HepG2 (cell line): ENCODE results near the gene NOL4L. TPM values are rescaled to one million over a fixed set of nuclear protein-coding genes. Genes with fewer than 3 reads are reported as not detected.

Source experiments
- ATF7-NPFF ChIP-seq: sonication (generic); formaldehyde crosslinking; IDR thresholded peaks from 2 replicates; pipeline ENCODE4 v1.8.1; 2023; ENCODE audit warnings: mild to moderate bottlenecking, low read depth, missing genetic modification reagents, moderate library complexity
- GATAD2A ChIP-seq: IDR thresholded peaks from 2 replicates; pipeline ENCODE4 v1.6.1; 2016
- MAFK ChIP-seq, 2 experiments: IDR thresholded peaks in 1 of 2; conservative IDR thresholded peaks in 1 of 2; 2 replicates each; pipeline ENCODE4 v1.6.1; 2011; ENCODE audit warnings: improper control_type of control experiment in 2 of 2, low read length in 2 of 2
- MYC ChIP-seq: sonication (generic); formaldehyde crosslinking; IDR thresholded peaks from 2 replicates; pipeline ENCODE4 v1.9.0; 2021; ENCODE audit warnings: missing genetic modification reagents, borderline replicate concordance
- NKX3-1 ChIP-seq: sonication (generic); formaldehyde crosslinking; IDR thresholded peaks from 2 replicates; pipeline ENCODE4 v1.5.0; 2020; ENCODE audit warnings: missing genetic modification reagents
- POGZ ChIP-seq: sonication (generic); formaldehyde crosslinking; IDR thresholded peaks from 2 replicates; pipeline ENCODE4 v1.4.0; 2020; ENCODE audit warnings: mild to moderate bottlenecking, missing genetic modification reagents
- POLR2G ChIP-seq: fragments of 200-400 bp; formaldehyde crosslinking; IDR thresholded peaks from 2 replicates; pipeline ENCODE4 v1.6.1; 2018; ENCODE audit warnings: mild to moderate bottlenecking, low read depth, low read length, moderate library complexity
- ZNF17 ChIP-seq: sonication (generic); formaldehyde crosslinking; IDR thresholded peaks from 2 replicates; pipeline ENCODE4 v1.5.0; 2020; ENCODE audit warnings: mild to moderate bottlenecking, missing genetic modification reagents
- ZNF296 ChIP-seq: sonication (generic); formaldehyde crosslinking; conservative IDR thresholded peaks from 2 replicates; pipeline ENCODE4 v1.5.0; 2020; ENCODE audit warnings: mild to moderate bottlenecking, missing genetic modification reagents
- ZNF318 ChIP-seq: sonication (generic); formaldehyde crosslinking; IDR thresholded peaks from 2 replicates; pipeline ENCODE4 v1.4.0; 2020; ENCODE audit warnings: mild to moderate bottlenecking, missing genetic modification reagents
- ZNF709 ChIP-seq: sonication (generic); formaldehyde crosslinking; IDR thresholded peaks from 2 replicates; pipeline ENCODE4 v1.5.0; 2020; ENCODE audit warnings: mild to moderate bottlenecking, missing genetic modification reagents
- ZNF740 ChIP-seq: sonication (generic); formaldehyde crosslinking; IDR thresholded peaks from 2 replicates; pipeline ENCODE4 v1.4.0; 2020; ENCODE audit warnings: missing genetic modification reagents
- ZNF784 ChIP-seq: sonication (generic); formaldehyde crosslinking; IDR thresholded peaks from 2 replicates; pipeline ENCODE4 v1.5.1; 2020; ENCODE audit warnings: missing genetic modification reagents, mild to moderate bottlenecking, borderline replicate concordance
- ZNF891 ChIP-seq: sonication (generic); formaldehyde crosslinking; IDR thresholded peaks from 2 replicates; pipeline ENCODE4 v1.5.0; 2020; ENCODE audit warnings: mild to moderate bottlenecking, missing genetic modification reagents
- ZUFSP ChIP-seq: sonication (generic); formaldehyde crosslinking; IDR thresholded peaks from 2 replicates; pipeline ENCODE4 v1.9.0; 2021; ENCODE audit warnings: missing genetic modification reagents, mild to moderate bottlenecking, borderline replicate concordance
- polyA plus RNA-seq, 8 experiments: library from polyadenylated mRNA; depleted of rRNA in 3 of 8; stranded (reverse) in 7 of 8; unstranded in 1 of 8; fragments of >200 nt; fragmentation: Illumina TruSeq in 4 of 8; extraction: Trizol in 4 of 8; gene quantifications; 2 replicates each; pipeline versions ENCODE4 v1.2.1 to v1.2.3, GENCODE V29; 2011 to 2016; ENCODE audit warnings: low read depth in 4 of 8, missing spikeins in 1 of 8, mixed read lengths in 1 of 8; ENCODE audit not compliant: insufficient read depth in 1 of 8
- total RNA-seq, 5 experiments: library from RNA; depleted of rRNA; stranded (reverse); fragments of >200 nt; fragmentation: Illumina TruSeq; extraction: Trizol; gene quantifications; 2 replicates each; pipeline ENCODE4 v1.2.3, GENCODE V29; 2016; ENCODE audit warnings: low read depth in 1 of 5
- TF ChIP-seq, protein P1 (sequence below): sonication (generic); formaldehyde crosslinking; IDR thresholded peaks from 2 replicates; pipeline ENCODE4 v1.8.1; 2022; ENCODE audit warnings: mild to moderate bottlenecking, missing genetic modification reagents

Gene NOL4L
- total and polyA plus RNA-seq, 2 of the 13 experiments (the other 11 are each of a cell fraction or from before 2014, with no cell fraction given): 16.6 to 35.4 TPM

GRCh38 chr20:32483351-32484224, 101.5 kb downstream of the NOL4L start (continued):
- no peak for TF ChIP-seq ZUFSP (CRISPR knock-in tag)
- 0 out of 2 replicates have a peak, but pooled peaks have one; percentile 38 for TF ChIP-seq ZNF318 (CRISPR knock-in tag)
- TF ChIP-seq ZNF709 (CRISPR knock-in tag): peak; percentile 84; the same call in 1 of the 2 replicates
- no peak for TF ChIP-seq MAFK (conservative IDR thresholded peaks at IDR 0.05 in 1 of 2, IDR thresholded peaks at IDR 0.05 in 1 of 2; ENCODE audit: low read length in 2 of 2)
- no peak for TF ChIP-seq ZNF296 (CRISPR knock-in tag)
- TF ChIP-seq POGZ: peak; percentile 50
- TF ChIP-seq ZNF784 (CRISPR knock-in tag): peak; percentile 46; the same call in 1 of the 2 replicates
- peak; percentile 54; the same call in 1 of the 2 replicates for TF ChIP-seq ZNF891
- TF ChIP-seq ZNF740 (CRISPR knock-in tag): peak; percentile 88
- peak; percentile 74 for TF ChIP-seq POLR2G
- TF ChIP-seq ATF7-NPFF: 0 out of 2 replicates have a peak, but pooled peaks have one; percentile 20
- TF ChIP-seq, protein P1, sequence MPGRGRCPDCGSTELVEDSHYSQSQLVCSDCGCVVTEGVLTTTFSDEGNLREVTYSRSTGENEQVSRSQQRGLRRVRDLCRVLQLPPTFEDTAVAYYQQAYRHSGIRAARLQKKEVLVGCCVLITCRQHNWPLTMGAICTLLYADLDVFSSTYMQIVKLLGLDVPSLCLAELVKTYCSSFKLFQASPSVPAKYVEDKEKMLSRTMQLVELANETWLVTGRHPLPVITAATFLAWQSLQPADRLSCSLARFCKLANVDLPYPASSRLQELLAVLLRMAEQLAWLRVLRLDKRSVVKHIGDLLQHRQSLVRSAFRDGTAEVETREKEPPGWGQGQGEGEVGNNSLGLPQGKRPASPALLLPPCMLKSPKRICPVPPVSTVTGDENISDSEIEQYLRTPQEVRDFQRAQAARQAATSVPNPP (CRISPR knock-in tag): no peak
- peak; percentile 91 for TF ChIP-seq MYC (CRISPR knock-in tag)
- no peak; the same call in none of the 2 replicates for TF ChIP-seq GATAD2A
- TF ChIP-seq NKX3-1: peak; percentile 29; the same call in 1 of the 2 replicates
- TF ChIP-seq ZNF17 (CRISPR knock-in tag): no peak
